GM12864 (cell line): ENCODE measurements around the gene GARS1.

Source experiments
- DNase-seq: peaks from one replicate; pipeline ENCODE4 v3.0.0-alpha.2; 2011; ENCODE audit warnings: low read depth
- H3K4me3 ChIP-seq: 2 replicates; pipeline ENCODE4 v1.5.1; 2011; ENCODE audit warnings: mild to moderate bottlenecking, low read depth, low read length, control low read depth
- TF ChIP-seq, protein P1 (sequence below): IDR thresholded peaks from 2 replicates; pipeline ENCODE4 v1.5.1; 2011; ENCODE audit warnings: low read depth, mild to moderate bottlenecking, moderate library complexity, low read length, control low read depth, inconsistent platforms; ENCODE audit errors: missing control alignments

The GARS1 gene, protein sequence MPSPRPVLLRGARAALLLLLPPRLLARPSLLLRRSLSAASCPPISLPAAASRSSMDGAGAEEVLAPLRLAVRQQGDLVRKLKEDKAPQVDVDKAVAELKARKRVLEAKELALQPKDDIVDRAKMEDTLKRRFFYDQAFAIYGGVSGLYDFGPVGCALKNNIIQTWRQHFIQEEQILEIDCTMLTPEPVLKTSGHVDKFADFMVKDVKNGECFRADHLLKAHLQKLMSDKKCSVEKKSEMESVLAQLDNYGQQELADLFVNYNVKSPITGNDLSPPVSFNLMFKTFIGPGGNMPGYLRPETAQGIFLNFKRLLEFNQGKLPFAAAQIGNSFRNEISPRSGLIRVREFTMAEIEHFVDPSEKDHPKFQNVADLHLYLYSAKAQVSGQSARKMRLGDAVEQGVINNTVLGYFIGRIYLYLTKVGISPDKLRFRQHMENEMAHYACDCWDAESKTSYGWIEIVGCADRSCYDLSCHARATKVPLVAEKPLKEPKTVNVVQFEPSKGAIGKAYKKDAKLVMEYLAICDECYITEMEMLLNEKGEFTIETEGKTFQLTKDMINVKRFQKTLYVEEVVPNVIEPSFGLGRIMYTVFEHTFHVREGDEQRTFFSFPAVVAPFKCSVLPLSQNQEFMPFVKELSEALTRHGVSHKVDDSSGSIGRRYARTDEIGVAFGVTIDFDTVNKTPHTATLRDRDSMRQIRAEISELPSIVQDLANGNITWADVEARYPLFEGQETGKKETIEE

DNA sequence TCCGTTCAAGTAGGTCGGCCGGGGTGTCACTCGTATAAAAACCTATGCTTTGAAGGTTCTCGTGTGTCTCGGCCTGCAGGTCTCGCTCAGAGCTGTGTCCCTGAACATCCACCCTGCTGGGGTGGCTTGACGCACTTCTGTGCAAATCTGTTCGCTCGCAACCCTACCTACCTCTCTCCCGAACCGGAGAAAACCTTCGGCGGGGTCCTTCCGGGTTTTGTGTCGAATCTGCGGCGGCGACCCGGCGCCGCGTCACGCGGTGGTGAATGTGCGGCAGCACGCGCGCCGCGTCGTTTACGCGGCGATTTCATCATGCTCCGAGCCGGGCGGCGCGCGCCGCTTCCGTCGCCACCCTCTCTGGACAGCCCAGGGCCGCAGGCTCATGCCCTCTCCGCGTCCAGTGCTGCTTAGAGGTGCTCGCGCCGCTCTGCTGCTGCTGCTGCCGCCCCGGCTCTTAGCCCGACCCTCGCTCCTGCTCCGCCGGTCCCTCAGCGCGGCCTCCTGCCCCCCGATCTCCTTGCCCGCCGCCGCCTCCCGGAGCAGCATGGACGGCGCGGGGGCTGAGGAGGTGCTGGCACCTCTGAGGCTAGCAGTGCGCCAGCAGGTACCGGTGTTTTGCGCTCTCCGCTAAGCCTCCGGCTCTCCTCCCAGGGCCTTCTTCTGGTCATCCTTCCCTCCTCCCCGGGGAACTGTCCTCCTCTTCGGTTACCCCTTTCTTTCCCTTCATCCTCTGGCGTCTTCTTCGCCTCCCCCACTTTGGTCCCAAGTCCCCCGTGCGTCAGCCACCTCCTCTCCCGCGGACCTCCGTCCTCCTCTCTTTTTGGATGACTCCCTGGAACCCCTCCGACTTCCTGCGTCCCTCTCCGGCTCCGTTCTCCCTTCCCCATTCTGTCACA is at the start of gene GARS1:
Gene GARS1, plus strand, starts transcription at position 339 of the 896 bp plus-strand sequence. Its CDS starts 44 bp downstream, at position 383.
- H3K4me3 ChIP-seq = peak within 1 kb of the TSS; percentile 100
- DNase-seq = peak; percentile 82
- TF ChIP-seq, protein P1, sequence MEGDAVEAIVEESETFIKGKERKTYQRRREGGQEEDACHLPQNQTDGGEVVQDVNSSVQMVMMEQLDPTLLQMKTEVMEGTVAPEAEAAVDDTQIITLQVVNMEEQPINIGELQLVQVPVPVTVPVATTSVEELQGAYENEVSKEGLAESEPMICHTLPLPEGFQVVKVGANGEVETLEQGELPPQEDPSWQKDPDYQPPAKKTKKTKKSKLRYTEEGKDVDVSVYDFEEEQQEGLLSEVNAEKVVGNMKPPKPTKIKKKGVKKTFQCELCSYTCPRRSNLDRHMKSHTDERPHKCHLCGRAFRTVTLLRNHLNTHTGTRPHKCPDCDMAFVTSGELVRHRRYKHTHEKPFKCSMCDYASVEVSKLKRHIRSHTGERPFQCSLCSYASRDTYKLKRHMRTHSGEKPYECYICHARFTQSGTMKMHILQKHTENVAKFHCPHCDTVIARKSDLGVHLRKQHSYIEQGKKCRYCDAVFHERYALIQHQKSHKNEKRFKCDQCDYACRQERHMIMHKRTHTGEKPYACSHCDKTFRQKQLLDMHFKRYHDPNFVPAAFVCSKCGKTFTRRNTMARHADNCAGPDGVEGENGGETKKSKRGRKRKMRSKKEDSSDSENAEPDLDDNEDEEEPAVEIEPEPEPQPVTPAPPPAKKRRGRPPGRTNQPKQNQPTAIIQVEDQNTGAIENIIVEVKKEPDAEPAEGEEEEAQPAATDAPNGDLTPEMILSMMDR = no peak

DNA sequence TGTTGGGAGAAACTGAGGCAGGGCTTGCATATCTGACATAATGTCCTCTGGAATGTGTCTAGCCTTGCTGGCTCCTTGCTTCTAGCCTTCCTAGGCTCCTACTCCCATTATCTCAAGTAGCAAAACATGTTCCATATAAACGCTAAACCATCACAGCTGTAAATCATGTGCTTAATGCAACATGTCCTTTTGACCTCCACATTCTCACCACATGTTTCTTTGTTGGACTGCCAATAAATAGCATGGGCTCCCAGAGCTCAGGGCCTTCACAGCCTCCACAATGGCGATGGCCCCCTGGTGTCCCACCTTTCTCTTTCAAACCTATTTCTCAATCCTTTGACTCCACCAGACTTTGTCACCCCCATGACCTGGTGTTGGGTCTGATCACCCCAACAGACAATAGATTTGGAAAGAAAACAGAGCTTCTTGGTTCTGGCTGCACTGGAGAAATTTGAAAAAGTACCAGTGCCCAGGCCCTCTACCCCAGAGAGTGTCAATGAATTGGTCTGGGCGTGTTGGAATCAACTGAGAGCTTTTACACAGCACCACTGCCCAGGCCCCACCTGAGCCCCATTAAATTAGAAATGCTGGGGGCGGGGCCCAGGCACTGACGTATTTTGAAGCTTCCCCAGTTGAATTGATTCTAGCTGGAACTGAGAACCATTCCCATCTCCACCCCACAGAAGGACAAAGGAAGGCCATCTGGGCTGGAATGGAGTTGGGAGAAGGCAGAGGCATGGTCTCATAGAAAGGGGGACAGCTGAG is 48.7 kb upstream of the GARS1 start:
- DNase-seq = no peak
- TF ChIP-seq, protein P1 = no peak
- H3K4me3 ChIP-seq = no peak overlapping the region

DNA sequence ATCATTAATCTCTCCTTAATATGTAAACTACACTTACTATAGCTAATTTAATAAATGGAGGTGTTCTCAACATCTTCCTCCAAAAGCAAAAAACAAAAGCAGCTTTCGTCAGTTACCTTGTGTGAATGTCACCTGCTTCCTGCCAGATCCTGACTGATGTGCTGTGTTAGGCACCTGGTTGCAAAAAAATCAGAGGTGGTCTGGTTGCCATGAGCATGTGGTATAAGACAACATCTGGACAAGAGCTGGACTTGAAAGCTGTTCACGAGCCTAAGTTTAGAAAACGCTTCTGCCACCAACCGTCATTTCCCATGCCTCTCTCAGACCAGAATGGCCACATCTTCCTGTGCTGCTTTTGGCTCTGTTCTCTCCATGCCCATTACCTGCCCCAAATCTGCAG is 48.1 kb upstream of the GARS1 start:
- no peak overlapping the region for H3K4me3 ChIP-seq
- TF ChIP-seq, protein P1 = no peak

DNA sequence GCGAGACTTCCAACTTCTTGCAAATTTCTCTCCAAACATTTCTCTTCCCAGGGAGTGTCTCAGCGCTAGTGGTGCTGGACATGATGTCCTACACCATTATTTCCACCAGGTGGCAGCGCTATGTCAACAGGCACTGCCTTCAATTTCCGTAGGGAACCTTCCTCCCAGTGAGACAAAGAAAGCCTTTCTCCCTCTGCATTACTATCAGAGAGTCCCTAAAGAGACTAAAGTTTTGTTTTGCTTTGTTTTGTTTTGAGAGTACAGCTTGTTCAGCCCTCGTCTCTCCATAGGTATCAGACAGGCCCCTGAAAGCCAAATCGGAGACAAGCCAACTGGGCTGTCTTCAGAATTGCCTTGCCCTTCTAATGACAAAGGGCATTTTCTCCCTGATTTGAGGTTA is 45.8 kb upstream of the GARS1 start:
- TF ChIP-seq, protein P1 = peak; percentile 78
- peak; percentile 12 for DNase-seq
- H3K4me3 ChIP-seq = no peak overlapping the region

More for the DNA sequence above, 48.1 kb upstream of the GARS1 start:
- DNase-seq = no peak

DNA sequence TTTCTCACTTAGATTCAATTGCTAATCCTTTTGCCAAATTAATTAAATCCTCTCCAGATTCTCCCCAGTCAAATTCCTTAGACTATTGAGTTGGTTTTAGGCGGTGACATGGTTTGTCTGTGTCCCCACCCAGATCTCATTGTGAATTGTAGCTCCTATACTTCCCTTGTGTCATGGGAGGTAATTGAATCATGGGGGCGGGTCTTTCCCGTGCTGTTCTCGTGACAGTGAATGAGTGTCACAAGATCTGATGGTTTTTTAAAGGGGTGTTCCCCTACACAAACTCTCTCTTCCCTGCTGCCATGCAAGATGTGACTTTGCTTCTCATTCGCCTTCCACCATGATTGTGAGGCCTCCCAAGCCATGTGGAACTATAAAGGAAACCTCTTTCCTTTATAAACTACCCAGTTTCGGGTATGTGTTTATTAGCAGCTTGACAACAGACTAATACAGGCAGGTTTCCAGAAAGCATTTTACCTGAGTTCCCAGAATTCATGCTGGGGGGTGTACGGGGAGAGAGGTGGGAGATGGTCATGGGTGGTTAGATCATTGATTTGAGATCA is 44.7 kb upstream of the GARS1 start:
- no peak for DNase-seq
- no peak overlapping the region for H3K4me3 ChIP-seq
- TF ChIP-seq, protein P1 = no peak

DNA sequence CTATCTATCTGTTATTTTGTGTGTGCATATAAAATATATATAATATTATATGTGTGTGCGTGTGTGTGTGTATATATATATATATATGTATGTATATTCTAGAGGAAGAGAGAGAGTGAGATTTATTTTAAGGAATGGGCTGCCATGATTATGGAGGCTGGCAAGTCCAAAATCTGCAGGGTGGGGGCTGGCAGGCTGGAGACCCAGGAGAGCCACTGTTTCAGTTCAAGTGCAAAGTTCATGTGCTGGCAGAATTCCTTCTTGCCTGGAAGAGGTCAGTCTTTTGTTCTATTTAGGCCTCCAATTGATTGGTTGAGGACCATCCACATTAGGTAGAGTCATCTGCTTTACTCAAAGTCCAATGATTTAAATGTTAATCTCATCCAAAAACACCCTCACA is 42.3 kb upstream of the GARS1 start:
- TF ChIP-seq, protein P1 = no peak
- no peak for DNase-seq

More for the DNA sequence above, 42.3 kb upstream of the GARS1 start:
- H3K4me3 ChIP-seq = no peak overlapping the region
